ENCODE measurements around the gene PI4KA.

DNA sequence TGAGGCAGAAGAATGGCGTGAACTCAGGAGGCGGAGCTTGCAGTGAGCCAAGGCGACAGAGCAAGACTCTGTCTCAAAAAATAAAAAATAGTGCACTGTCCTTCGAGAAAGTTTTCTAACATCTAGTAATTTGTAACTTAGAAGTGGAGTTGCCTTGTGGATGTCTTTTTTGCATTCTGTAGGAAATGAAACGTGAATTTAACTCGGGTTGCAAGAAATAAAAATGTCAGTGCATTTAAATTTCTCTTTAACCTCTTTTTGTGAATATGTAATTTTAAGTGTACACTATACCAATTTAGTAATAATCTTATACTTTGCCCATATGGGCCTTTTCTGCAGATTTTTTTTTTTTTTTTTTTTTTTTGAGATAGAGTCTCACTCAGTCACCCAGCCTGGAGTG is 32.4 kb upstream of the PI4KA start:
- TF ChIP-seq, protein P1, sequence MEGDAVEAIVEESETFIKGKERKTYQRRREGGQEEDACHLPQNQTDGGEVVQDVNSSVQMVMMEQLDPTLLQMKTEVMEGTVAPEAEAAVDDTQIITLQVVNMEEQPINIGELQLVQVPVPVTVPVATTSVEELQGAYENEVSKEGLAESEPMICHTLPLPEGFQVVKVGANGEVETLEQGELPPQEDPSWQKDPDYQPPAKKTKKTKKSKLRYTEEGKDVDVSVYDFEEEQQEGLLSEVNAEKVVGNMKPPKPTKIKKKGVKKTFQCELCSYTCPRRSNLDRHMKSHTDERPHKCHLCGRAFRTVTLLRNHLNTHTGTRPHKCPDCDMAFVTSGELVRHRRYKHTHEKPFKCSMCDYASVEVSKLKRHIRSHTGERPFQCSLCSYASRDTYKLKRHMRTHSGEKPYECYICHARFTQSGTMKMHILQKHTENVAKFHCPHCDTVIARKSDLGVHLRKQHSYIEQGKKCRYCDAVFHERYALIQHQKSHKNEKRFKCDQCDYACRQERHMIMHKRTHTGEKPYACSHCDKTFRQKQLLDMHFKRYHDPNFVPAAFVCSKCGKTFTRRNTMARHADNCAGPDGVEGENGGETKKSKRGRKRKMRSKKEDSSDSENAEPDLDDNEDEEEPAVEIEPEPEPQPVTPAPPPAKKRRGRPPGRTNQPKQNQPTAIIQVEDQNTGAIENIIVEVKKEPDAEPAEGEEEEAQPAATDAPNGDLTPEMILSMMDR (IDR thresholded peaks at IDR 0.05), result no peak
- TF ChIP-seq EZH2phosphoT487 (IDR thresholded peaks at IDR 0.05), result no peak

Data from neural progenitor cell (in vitro differentiated cells).